Kidney (tissue), 14 donors: ENCODE results near the gene PKD1. TPM values are rescaled to one million over a fixed set of nuclear protein-coding genes. Genes with fewer than 3 reads are reported as not detected.
A peak's percentile ranks its signal among the peaks of the same experiment; 100 is the strongest.

Experiments
- DNase-seq, 5 donors: peaks; one replicate each; pipeline ENCODE4 v3.0.0-alpha.2; 2013 to 2020
- FAIRE-seq: peaks from 2 replicates; lab custom pipeline; 2012; peaks lifted over from hg19 to GRCh38; lab: Jason Lieb, UNC
- H3K27ac ChIP-seq, 2 donors: one replicate each; pipeline ENCODE4 v1.7.0; 2013; ENCODE audit warnings: low read depth in 2 of 2, low read length in 2 of 2, inconsistent platforms in 1 of 2
- H3K27me3 ChIP-seq: one replicate; pipeline ENCODE4 v1.7.1; 2013; ENCODE audit warnings: low read length, inconsistent platforms; ENCODE audit not compliant: control insufficient read depth, insufficient read depth
- H3K36me3 ChIP-seq, 3 donors: one replicate each; pipeline versions ENCODE4 v1.7.0 to v1.7.1; 2013; ENCODE audit warnings: low read length in 3 of 3, control low read depth in 1 of 3, inconsistent platforms in 1 of 3; ENCODE audit not compliant: insufficient read depth in 3 of 3, control insufficient read depth in 2 of 3
- H3K4me1 ChIP-seq, 3 donors: one replicate each; pipeline versions ENCODE4 v1.7.0 to v1.7.1; 2013; ENCODE audit warnings: low read length in 3 of 3, inconsistent platforms in 1 of 3, low read depth in 1 of 3; ENCODE audit not compliant: control insufficient read depth in 2 of 3, insufficient read depth in 2 of 3
- H3K4me3 ChIP-seq, 3 donors: one replicate each; pipeline versions ENCODE4 v1.7.0 to v1.8.1; 2013; ENCODE audit warnings: low read length in 3 of 3, control low read depth in 1 of 3, inconsistent platforms in 1 of 3
- H3K9ac ChIP-seq, 3 donors: one replicate each; pipeline versions ENCODE4 v1.7.0 to v1.7.1; 2013; ENCODE audit warnings: low read length in 3 of 3, control low read depth in 1 of 3, inconsistent platforms in 1 of 3
- H3K9me3 ChIP-seq, 3 donors: one replicate each; pipeline versions ENCODE4 v1.7.0 to v1.7.1; 2013; ENCODE audit warnings: low read length in 3 of 3, control low read depth in 1 of 3, inconsistent platforms in 1 of 3; ENCODE audit not compliant: control insufficient read depth in 2 of 3, insufficient read depth in 1 of 3
- intact Hi-C: fragments of 100-400 bp; cut with DNase I; formaldehyde crosslinking; loops from one replicate; pipeline ENCODE4 v1.11.1; 2022
- polyA plus RNA-seq: library from polyadenylated mRNA; stranded (reverse); fragments of 350-450 nt; fragmentation: Illumina TruSeq; extraction: RNeasy Lipid Tissue Mini Kit (QIAGEN cat#74804); gene quantifications from one replicate; pipeline ENCODE4 v1.2.3, GENCODE V29; 2014; ENCODE audit warnings: low read depth, low replicate concordance; ENCODE audit not compliant: insufficient read depth
- total RNA-seq: library from RNA; stranded (reverse); fragmentation: NEBNext Ultra II Directional; extraction: Animal tissue kit (Norgen Biotek cat#: 25700); gene quantifications from one replicate; pipeline ENCODE4 v1.2.1, GENCODE V29; 2021
- TF ChIP-seq, protein P1 (sequence below): IDR thresholded peaks from 3 replicates; pipeline ENCODE4 v1.5.1; 2012; ENCODE audit warnings: mild to moderate bottlenecking, moderate library complexity, borderline replicate concordance; ENCODE audit not compliant: insufficient read depth; ENCODE audit errors: extremely low read depth
- donor health status: control.
- donor health status: control.
- donor health status: control.
- donor health status: control.
- donor health status: control.
- donor health status: DM: yes; HTN: yes; CAD: no.
- donor health status: Normal renal cell carcinoma (clear cell type).

The PKD1 gene
- total and polyA plus RNA-seq, 2 donors from 2014 or later = 16.2 to 88.3 TPM

- Histone ChIP-seq H3K4me3 (peak overlapping the region in 2 of 3 donors; percentile 12 to 66), H3K9ac (peak overlapping the region in 1 of 3 donors; percentile 73), H3K27ac (peak overlapping the region; percentile 89 to 96), H3K4me1 (peaks cover 0 to 23% (median 3%) of the 10 kb centered on the region in 3 donors), H3K9me3 (no peaks in the 10 kb centered on the region), H3K36me3 (peaks cover 0 to 11% (median 7%) of the 10 kb centered on the region in 3 donors), H3K27me3 (no peaks in the 10 kb centered on the region)
- DNase-seq = peak; percentile 90 to 97 (median 95)
- TF ChIP-seq, protein P1, sequence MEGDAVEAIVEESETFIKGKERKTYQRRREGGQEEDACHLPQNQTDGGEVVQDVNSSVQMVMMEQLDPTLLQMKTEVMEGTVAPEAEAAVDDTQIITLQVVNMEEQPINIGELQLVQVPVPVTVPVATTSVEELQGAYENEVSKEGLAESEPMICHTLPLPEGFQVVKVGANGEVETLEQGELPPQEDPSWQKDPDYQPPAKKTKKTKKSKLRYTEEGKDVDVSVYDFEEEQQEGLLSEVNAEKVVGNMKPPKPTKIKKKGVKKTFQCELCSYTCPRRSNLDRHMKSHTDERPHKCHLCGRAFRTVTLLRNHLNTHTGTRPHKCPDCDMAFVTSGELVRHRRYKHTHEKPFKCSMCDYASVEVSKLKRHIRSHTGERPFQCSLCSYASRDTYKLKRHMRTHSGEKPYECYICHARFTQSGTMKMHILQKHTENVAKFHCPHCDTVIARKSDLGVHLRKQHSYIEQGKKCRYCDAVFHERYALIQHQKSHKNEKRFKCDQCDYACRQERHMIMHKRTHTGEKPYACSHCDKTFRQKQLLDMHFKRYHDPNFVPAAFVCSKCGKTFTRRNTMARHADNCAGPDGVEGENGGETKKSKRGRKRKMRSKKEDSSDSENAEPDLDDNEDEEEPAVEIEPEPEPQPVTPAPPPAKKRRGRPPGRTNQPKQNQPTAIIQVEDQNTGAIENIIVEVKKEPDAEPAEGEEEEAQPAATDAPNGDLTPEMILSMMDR = peak; percentile 28
- no peak for FAIRE-seq
- intact Hi-C loops = no loop called here
Observed at GRCh38 chr16:2090777-2091546, 44.7 kb downstream of the PKD1 start.

- TF ChIP-seq, protein P1 = no peak
- H3K27ac ChIP-seq = peak overlapping the region; percentile 89 to 96
- H3K9ac ChIP-seq = peak overlapping the region in 1 of 3 donors; percentile 73
- peaks cover 0 to 11% (median 7%) of the 10 kb centered on the region in 3 donors for H3K36me3 ChIP-seq
- no peaks in the 10 kb centered on the region for H3K9me3 ChIP-seq
- intact Hi-C loops = no loop called here
- H3K27me3 ChIP-seq = no peaks in the 10 kb centered on the region
- FAIRE-seq (no peak), DNase-seq (no peak)
- peaks cover 0 to 23% (median 3%) of the 10 kb centered on the region in 3 donors for H3K4me1 ChIP-seq
- H3K4me3 ChIP-seq = peak overlapping the region in 2 of 3 donors; percentile 12 to 66
Observed at GRCh38 chr16:2090481-2090776, 45.3 kb downstream of the PKD1 start.

GRCh38 chr16:2089706-2090480 lies 45.8 kb downstream of the PKD1 start:
- no peak for FAIRE-seq
- no peaks in the 10 kb centered on the region for H3K9me3 ChIP-seq
- peak overlapping the region in 2 of 3 donors; percentile 12 to 66 for H3K4me3 ChIP-seq
- peak overlapping the region in 1 of 3 donors; percentile 73 for H3K9ac ChIP-seq
- H3K4me1 ChIP-seq = peaks cover 0 to 23% (median 3%) of the 10 kb centered on the region in 3 donors
- H3K27me3 ChIP-seq = no peaks in the 10 kb centered on the region
- TF ChIP-seq, protein P1 = no peak
- H3K36me3 ChIP-seq = peaks cover 0 to 11% (median 7%) of the 10 kb centered on the region in 3 donors
- intact Hi-C loops = no loop called here
- peak in 1 of 5 donors; percentile 70 for DNase-seq
- peak overlapping the region; percentile 89 to 96 for H3K27ac ChIP-seq
